NCI-H1417 treated with DMSO at 0.1 percent for 48 hours (cell line): Measurements from ENCODE around the gene C1orf210.

ENCODE experiments used
- DNase-seq: peaks from one replicate; lab custom pipeline; 2025; lab: John Stamatoyannopoulos, UW

The C1orf210 gene

GRCh38 chr1:43247256-43247921 lies 38.0 kb downstream of the C1orf210 start:
- DNase-seq, result no peak

GRCh38 chr1:43246466-43247213 lies 38.7 kb downstream of the C1orf210 start:
- DNase-seq, result no peak

GRCh38 chr1:43243299-43243698 lies 42.1 kb downstream of the C1orf210 start:
- DNase-seq, result no peak

GRCh38 chr1:43241413-43241836 lies 44.0 kb downstream of the C1orf210 start:
- DNase-seq, result no peak

GRCh38 chr1:43239484-43239883 lies 45.9 kb downstream of the C1orf210 start:
- no peak for DNase-seq

- DNase-seq, result no peak
Observed at GRCh38 chr1:43238991-43239469, 46.4 kb downstream of the C1orf210 start.

GRCh38 chr1:43238085-43238484 lies 47.3 kb downstream of the C1orf210 start:
- DNase-seq, result no peak

GRCh38 chr1:43237121-43237520 lies 48.3 kb downstream of the C1orf210 start:
- DNase-seq, result no peak

- no peak for DNase-seq
Observed at GRCh38 chr1:43235451-43236121, 49.8 kb downstream of the C1orf210 start.

- DNase-seq, result no peak
Observed at GRCh38 chr1:43235040-43235439, 50.3 kb downstream of the C1orf210 start.

- no peak for DNase-seq
Observed at GRCh38 chr1:43234267-43234666, 51.1 kb downstream of the C1orf210 start.

- DNase-seq, result no peak
Observed at GRCh38 chr1:43233631-43234030, 51.8 kb downstream of the C1orf210 start.

GRCh38 chr1:43232482-43232881 lies 52.9 kb downstream of the C1orf210 start:
- DNase-seq, result no peak

GRCh38 chr1:43232074-43232473 lies 53.3 kb downstream of the C1orf210 start:
- DNase-seq, result no peak
